HCT116 (cell line): ENCODE data around the gene C17orf67. TPM values are rescaled to one million over a fixed set of nuclear protein-coding genes. Genes with fewer than 3 reads are reported as not detected.

Experiments used
- ATAC-seq: fragments of 200-7000 bp; cut with Tn5 transposase; 2 replicates; pipeline ENCODE4 v1.9.1; 2020; ENCODE audit warnings: mild to moderate bottlenecking, moderate library complexity
- BruUV-seq: library from RNA; stranded (reverse); fragments of 400-500 nt; replicated peaks from 2 replicates; lab custom pipeline; 2021; lab: Mats Ljungman, UMichigan
- CTCF ChIA-PET: fragments of 300-600 bp; sonication (Branson Sonifier 250); formaldehyde crosslinking; loops from one replicate; lab custom pipeline; 2021; ENCODE audit warnings: antibody characterized with exemption; lab: Charles Lee
- POLR2A ChIA-PET: fragments of 300-600, 350-600 bp; sonication (Branson Sonifier 250); formaldehyde crosslinking; loops from one replicate; lab custom pipeline; 2021; ENCODE audit warnings: antibody characterized with exemption; lab: Charles Lee
- RAD21 ChIA-PET, 2 experiments: fragments of 300-600 bp; sonication (Branson Sonifier 250); formaldehyde crosslinking; loops; one replicate each; lab custom pipeline; 2023; ENCODE audit warnings: low total read pairs in 2 of 2; ENCODE audit not compliant: uncharacterized antibody in 2 of 2, unreplicated experiment in 2 of 2, low non-redundant PET in 1 of 2; lab: Charles Lee
- DNase-seq: peaks from one replicate; pipeline ENCODE4 v3.0.0-alpha.2; 2010; ENCODE audit warnings: low read depth, low spot score
- H2AFZ ChIP-seq: fragments of 200-600 bp; shearing (Covaris generic), sonication (generic); 2 replicates; pipeline ENCODE4 v1.6.1; 2017; ENCODE audit warnings: low read depth, mixed run types, mixed read lengths, antibody characterized with exemption, low read length; ENCODE audit not compliant: poor library complexity, severe bottlenecking
- H3K27ac ChIP-seq: 2 replicates; pipeline ENCODE4 v1.5.1; 2012; ENCODE audit warnings: low read depth, low read length
- H3K27me3 ChIP-seq: fragments of 200-600 bp; sonication (generic); 2 replicates; pipeline ENCODE4 v1.6.1; 2016; ENCODE audit warnings: mixed run types, low read length, mixed read lengths; ENCODE audit not compliant: insufficient read depth
- H3K36me3 ChIP-seq, 2 experiments: fragments of 200-500 bp in 1 of 2; fragments of 200-600 bp in 1 of 2; sonication (Bioruptor generic) in 1 of 2; sonication (generic) in 1 of 2; 2 replicates each; pipeline versions ENCODE4 v1.5.1 to v1.6.1; 2014 to 2016; ENCODE audit warnings: low read length in 2 of 2, inconsistent platforms in 1 of 2, mixed read lengths in 1 of 2, mixed run types in 1 of 2; ENCODE audit not compliant: insufficient read depth in 2 of 2, control insufficient read depth in 1 of 2
- H3K4me1 ChIP-seq, 2 experiments: fragments of 200-600 bp in 1 of 2; sonication (generic) in 1 of 2; 2 replicates each; pipeline versions ENCODE4 v1.5.1 to v1.6.1; 2012 to 2017; ENCODE audit warnings: low read length in 2 of 2, inconsistent platforms in 1 of 2, mild to moderate bottlenecking in 1 of 2, mixed read lengths in 1 of 2, mixed run types in 1 of 2, moderate library complexity in 1 of 2; ENCODE audit not compliant: insufficient read depth in 2 of 2, control insufficient read depth in 1 of 2
- H3K4me2 ChIP-seq: fragments of 200-600 bp; sonication (generic); 2 replicates; pipeline ENCODE4 v1.6.1; 2017; ENCODE audit warnings: mixed run types, low read length, mixed read lengths
- H3K4me3 ChIP-seq, 2 experiments: fragments of 200-600 bp in 1 of 2; sonication (generic) in 1 of 2; replicated peaks in 1 of 2; 2 replicates each; pipeline ENCODE4 v1.5.1; 2011 to 2016; ENCODE audit warnings: low read length in 2 of 2, control low read depth in 1 of 2, low read depth in 1 of 2, mild to moderate bottlenecking in 1 of 2, mixed read lengths in 1 of 2, mixed run types in 1 of 2
- H3K79me2 ChIP-seq: fragments of 200-600 bp; sonication (generic); 2 replicates; pipeline ENCODE4 v1.6.1; 2017; ENCODE audit warnings: mild to moderate bottlenecking, mixed run types, low read length, moderate library complexity, mixed read lengths; ENCODE audit not compliant: insufficient read depth
- H3K9ac ChIP-seq: fragments of 200-600 bp; sonication (generic); 2 replicates; pipeline ENCODE4 v1.6.1; 2016; ENCODE audit warnings: low read length, mixed read lengths
- H3K9me2 ChIP-seq: fragments of 200-600 bp; sonication (generic), shearing (Covaris generic); 2 replicates; pipeline ENCODE4 v1.6.1; 2017; ENCODE audit warnings: mixed run types, mild to moderate bottlenecking, moderate library complexity; ENCODE audit not compliant: insufficient read depth
- H3K9me3 ChIP-seq, 2 experiments: fragments of 200-500 bp in 1 of 2; fragments of 200-600 bp in 1 of 2; sonication (Bioruptor generic) in 1 of 2; sonication (generic) in 1 of 2; 2 replicates each; pipeline ENCODE4 v1.6.1; 2014 to 2017; ENCODE audit warnings: low read length in 2 of 2, mixed read lengths in 2 of 2, inconsistent platforms in 1 of 2, low read depth in 1 of 2, mild to moderate bottlenecking in 1 of 2, mixed run types in 1 of 2, moderate library complexity in 1 of 2; ENCODE audit not compliant: control insufficient read depth in 1 of 2, insufficient read depth in 1 of 2
- H4K20me1 ChIP-seq: fragments of 200-600 bp; sonication (generic), shearing (Covaris generic); 2 replicates; pipeline ENCODE4 v1.6.1; 2017; ENCODE audit warnings: mixed run types, mild to moderate bottlenecking, moderate library complexity; ENCODE audit not compliant: insufficient read depth
- CBX3 ChIP-seq: IDR thresholded peaks from 2 replicates; pipeline ENCODE4 v1.6.1; 2012; ENCODE audit warnings: low read depth
- CTCF ChIP-seq, 3 experiments: fragments of 200-600 bp in 1 of 3; sonication (generic) in 1 of 3; IDR thresholded peaks in 2 of 3; conservative IDR thresholded peaks in 1 of 3; 2 replicates each; pipeline ENCODE4 v1.5.1; 2012 to 2017; ENCODE audit warnings: low read depth in 2 of 3, low read length in 2 of 3, antibody characterized with exemption in 1 of 3, borderline replicate concordance in 1 of 3, control low read depth in 1 of 3, mild to moderate bottlenecking in 1 of 3, mixed read lengths in 1 of 3, mixed run types in 1 of 3, moderate library complexity in 1 of 3; ENCODE audit not compliant: insufficient read depth in 1 of 3
- EGR1 ChIP-seq: IDR thresholded peaks from 2 replicates; pipeline ENCODE4 v1.6.1; 2012; ENCODE audit warnings: low read depth
- ELF1 ChIP-seq: IDR thresholded peaks from 2 replicates; pipeline ENCODE4 v1.6.1; 2012; ENCODE audit warnings: low read depth, borderline replicate concordance
- EZH2 ChIP-seq: fragments of 200-600 bp; sonication (generic); IDR thresholded peaks from 2 replicates; pipeline ENCODE4 v1.6.1; 2017; ENCODE audit warnings: antibody characterized with exemption, mixed run types
- EZH2phosphoT487 ChIP-seq: fragments of 200-600 bp; IDR thresholded peaks from 2 replicates; pipeline ENCODE4 v1.6.1; 2018; ENCODE audit warnings: antibody characterized with exemption, borderline replicate concordance
- JUND ChIP-seq: IDR thresholded peaks from 2 replicates; pipeline ENCODE4 v1.6.1; 2012
- POLR2A ChIP-seq: IDR thresholded peaks from 2 replicates; pipeline ENCODE4 v1.7.0; 2011; ENCODE audit warnings: borderline replicate concordance; ENCODE audit not compliant: insufficient read depth, insufficient read length; ENCODE audit errors: extremely low read depth
- RAD21 ChIP-seq: IDR thresholded peaks from 2 replicates; pipeline ENCODE4 v1.6.1; 2012; ENCODE audit warnings: low read depth, mild to moderate bottlenecking
- REST ChIP-seq: IDR thresholded peaks from 2 replicates; pipeline ENCODE4 v1.6.1; 2012; ENCODE audit warnings: low read depth
- SP1 ChIP-seq: IDR thresholded peaks from 2 replicates; pipeline ENCODE4 v1.6.1; 2012; ENCODE audit warnings: low read depth
- SRF ChIP-seq: IDR thresholded peaks from 2 replicates; pipeline ENCODE4 v1.6.1; 2012; ENCODE audit warnings: low read depth
- YY1 ChIP-seq: IDR thresholded peaks from 2 replicates; pipeline ENCODE4 v1.6.1; 2011; ENCODE audit warnings: low read length, low read depth, moderate library complexity, mild to moderate bottlenecking; ENCODE audit not compliant: insufficient replicate concordance; ENCODE audit errors: extremely low read depth
- ZBTB33 ChIP-seq: IDR thresholded peaks from 2 replicates; pipeline ENCODE4 v1.6.1; 2011; ENCODE audit warnings: mild to moderate bottlenecking, low read length, moderate library complexity; ENCODE audit not compliant: insufficient replicate concordance; ENCODE audit errors: extremely low read depth
- intact Hi-C: fragments of 100-400 bp; cut with micrococcal nuclease; formaldehyde crosslinking; loops from 2 replicates; pipeline ENCODE4 v1.10.0; 2022
- total RNA-seq: library from RNA; stranded (reverse); gene quantifications from one replicate; pipeline ENCODE4 v1.2.1, GENCODE V29; 2021; ENCODE audit not compliant: unreplicated experiment
- TF ChIP-seq, protein P1 (sequence below): IDR thresholded peaks from 2 replicates; pipeline ENCODE4 v1.6.1; 2012

C17orf67 gene
- total RNA-seq, 1 experiment from 2014 or later = 0.84 TPM

- Histone ChIP-seq H3K9me3 (no peaks in the 10 kb centered on the region), H3K9ac (no peak overlapping the region), H4K20me1 (no peaks in the 10 kb centered on the region), H3K9me2 (no peaks in the 10 kb centered on the region), H3K4me2 (no peak overlapping the region), H3K36me3 (no peaks in the 10 kb centered on the region), H2AFZ (no peak overlapping the region)
- no peak for DNase-seq
- CTCF ChIA-PET = no interaction called here
- BruUV-seq = no TSS peak
- intact Hi-C loops = no loop called here
- POLR2A ChIA-PET = no interaction called here
- TF ChIP-seq EZH2phosphoT487 = no peak
- no peak for TF ChIP-seq CBX3
- TF ChIP-seq YY1 = no peak
- TF ChIP-seq, protein P1, sequence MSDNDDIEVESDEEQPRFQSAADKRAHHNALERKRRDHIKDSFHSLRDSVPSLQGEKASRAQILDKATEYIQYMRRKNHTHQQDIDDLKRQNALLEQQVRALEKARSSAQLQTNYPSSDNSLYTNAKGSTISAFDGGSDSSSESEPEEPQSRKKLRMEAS = no peak
- no peak for TF ChIP-seq SRF
- TF ChIP-seq CTCF (IDR thresholded peaks at IDR 0.05 in 2 of 3, conservative IDR thresholded peaks at IDR 0.05 in 1 of 3; ENCODE audit: borderline replicate concordance in 1 of 3, insufficient read depth in 1 of 3, low read depth in 2 of 3, low read length in 2 of 3) = peak; percentile 31 to 47 (median 40); a peak in 5 of 6 replicates
- no peak for TF ChIP-seq POLR2A
- TF ChIP-seq REST = no peak
- TF ChIP-seq ZBTB33 = no peak
- peak; percentile 59 for TF ChIP-seq RAD21
- TF ChIP-seq EZH2 = no peak
- TF ChIP-seq ELF1 = no peak
- no peak for TF ChIP-seq EGR1
- no peak for TF ChIP-seq SP1
- no peak for TF ChIP-seq JUND
- TF ChIP-seq, all 23 proteins: peak for 2
- no peaks in the 10 kb centered on the region for H3K4me1 ChIP-seq
- no peaks in the 10 kb centered on the region for H3K79me2 ChIP-seq
- ATAC-seq = peak; percentile 86
- H3K27ac ChIP-seq = no peak overlapping the region
- no peak overlapping the region for H3K4me3 ChIP-seq
- H3K27me3 ChIP-seq = no peaks in the 10 kb centered on the region
- RAD21 ChIA-PET = no interaction called here
Observed at GRCh38 chr17:56866496-56866895, 32.8 kb upstream of the C17orf67 start.
